Caki2 (cell line): ENCODE data around the gene TOR1AIP2. TPM values are rescaled to one million over a fixed set of nuclear protein-coding genes. Genes with fewer than 3 reads are reported as not detected.

Experiments
- DNase-seq: peaks from one replicate; pipeline ENCODE4 v3.0.0-alpha.2; 2015; ENCODE audit warnings: low read depth
- in situ Hi-C: cut with HindIII; loops from 2 replicates; pipeline ENCODE4 v1.10.0; 2016; ENCODE audit warnings: low sequenced_read_pairs, low pct_unique_long_range_greater_than_20kb, mixed read lengths
- total RNA-seq: library from RNA; depleted of rRNA; stranded (reverse); fragments of >200 nt; shearing (Covaris generic); gene quantifications from 2 replicates; pipeline ENCODE4 v1.2.3, GENCODE V29; 2014; ENCODE audit warnings: low replicate concordance; rRNA removed

The TOR1AIP2 gene
- total RNA-seq, 1 experiment from 2014 or later, result 29.1 TPM

DNA sequence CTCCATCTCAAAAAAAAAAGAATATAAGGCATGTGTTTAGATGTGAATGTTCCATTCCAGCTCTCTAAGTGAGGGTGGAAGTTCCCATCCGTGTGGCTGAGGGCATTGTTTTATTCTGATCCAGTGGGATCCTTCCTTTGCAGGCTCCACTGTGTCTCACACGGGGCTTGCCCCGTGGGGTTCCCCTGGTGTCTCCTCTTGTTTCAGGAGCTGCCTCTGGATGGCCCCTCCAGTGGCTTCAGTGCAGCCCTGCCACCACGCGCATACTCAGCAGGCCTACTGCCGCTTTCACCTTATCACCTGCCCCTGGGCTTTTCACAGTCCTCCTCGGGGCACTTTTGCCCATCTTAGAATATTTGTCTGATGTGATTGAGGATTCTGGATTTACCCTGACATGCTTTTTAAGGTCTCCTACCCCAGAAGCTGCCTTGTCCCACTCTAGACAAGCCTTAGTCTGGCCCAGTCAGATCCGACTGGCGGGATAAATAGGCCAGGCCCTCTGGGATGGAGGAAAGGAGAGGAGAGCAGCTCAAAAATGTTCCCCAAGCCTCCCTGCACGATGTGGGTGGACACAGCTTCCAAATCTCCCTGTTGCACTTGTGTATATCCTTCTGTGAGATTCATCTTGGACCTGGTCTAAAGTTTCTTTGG lies 79.3 kb downstream of the TOR1AIP2 start:
- in situ Hi-C loops, result no loop called here
- DNase-seq, result no peak

DNA sequence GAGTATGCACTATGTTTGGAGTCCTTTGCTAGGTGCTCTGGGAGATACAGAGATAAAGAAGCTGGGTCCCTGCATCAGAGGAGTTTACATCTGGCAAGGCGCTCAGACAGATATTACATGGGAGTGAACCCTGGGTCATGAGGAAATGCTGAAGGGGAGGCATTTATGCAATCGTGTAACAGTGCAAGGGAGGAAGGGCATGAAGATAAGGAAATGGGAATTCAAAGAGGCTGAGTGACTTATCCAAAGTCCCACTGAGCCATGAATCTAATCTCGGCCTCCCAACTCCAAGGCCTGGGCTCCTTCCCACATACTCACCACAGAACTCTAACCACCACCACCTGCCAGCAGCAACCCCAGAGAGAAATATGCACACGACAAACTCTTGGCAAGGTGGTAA lies 82.9 kb downstream of the TOR1AIP2 start:
- DNase-seq, result no peak
- in situ Hi-C loops, result no loop called here

DNA sequence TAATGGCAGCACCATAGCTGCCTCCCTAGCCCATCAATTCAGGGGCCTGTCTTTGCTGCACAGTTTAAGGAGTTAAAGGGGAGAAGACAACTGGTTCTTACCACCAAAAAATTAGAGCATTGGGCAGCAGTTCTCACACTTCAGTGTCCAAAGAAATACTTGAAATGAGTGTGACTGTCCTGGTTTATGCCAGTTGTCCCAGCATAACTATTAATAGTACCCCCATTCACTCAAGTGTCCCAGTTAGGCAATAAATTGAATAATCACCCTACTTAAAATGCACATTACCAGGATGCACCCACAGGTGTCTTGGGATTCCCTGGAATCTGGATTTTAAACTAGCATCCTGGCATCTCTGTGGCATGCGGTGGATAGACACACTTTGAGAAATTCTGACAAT lies 83.5 kb downstream of the TOR1AIP2 start:
- in situ Hi-C loops, result no loop called here

DNA sequence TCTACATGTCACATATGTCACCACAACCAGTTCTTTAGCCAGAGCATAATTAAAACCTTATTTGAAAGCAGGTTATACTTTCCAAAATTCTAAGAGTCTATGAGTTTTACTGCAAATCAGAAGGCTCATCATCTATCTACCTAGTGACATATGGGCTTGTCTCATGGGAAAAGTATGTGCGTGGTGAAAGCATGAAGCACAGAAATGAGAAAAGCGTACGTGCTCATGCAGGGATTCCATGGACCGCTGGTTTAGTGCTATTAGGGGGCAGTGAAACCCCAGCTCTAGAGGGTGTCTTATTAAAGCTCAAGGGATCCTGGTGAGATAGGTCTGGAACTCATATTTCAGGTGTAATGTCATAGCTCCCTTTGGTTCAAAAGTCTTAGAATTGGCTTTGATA lies 84.3 kb downstream of the TOR1AIP2 start:
- in situ Hi-C loops, result no loop called here

More for the DNA sequence above, 83.5 kb downstream of the TOR1AIP2 start:
- DNase-seq, result no peak

More for the DNA sequence above, 84.3 kb downstream of the TOR1AIP2 start:
- no peak for DNase-seq

Other genes with a start within 250 kb of the TOR1AIP2 start
- gene FAM163A, start 134.5 kb downstream of the TOR1AIP2 start, total RNA-seq, result not detected in 2 replicates
- 17.7 and 20.9 TPM in 2 replicates for gene TOR1AIP1, start 4.5 kb upstream of the TOR1AIP2 start, total RNA-seq
- 10.3 and 32.7 TPM in 2 replicates for gene CEP350, start 77.0 kb upstream of the TOR1AIP2 start, total RNA-seq